Heart right ventricle (tissue), 16 donors: ENCODE results near the gene LAMA5. TPM values are rescaled to one million over a fixed set of nuclear protein-coding genes. Genes with fewer than 3 reads are reported as not detected.

ENCODE experiments used
- ATAC-seq, 8 donors: fragments of 200-7000 bp; cut with Tn5 transposase; one replicate each; pipeline ENCODE4 v1.9.1; 2020; ENCODE audit warnings: mild to moderate bottlenecking in 8 of 8, moderate library complexity in 8 of 8, moderate number of reproducible peaks in 1 of 8
- DNase-seq, 2 donors: peaks; one replicate each; pipeline ENCODE4 v3.0.0-alpha.2; 2020
- H3K27ac ChIP-seq, 10 donors: fragments of 200-600 bp; sonication (generic) in 2 of 10; one replicate each; pipeline versions ENCODE4 v1.5.0 to v1.8.0; 2020 to 2022; ENCODE audit warnings: mild to moderate bottlenecking in 3 of 10
- H3K27me3 ChIP-seq, 7 donors: fragments of 200-600 bp; one replicate each; pipeline ENCODE4 v1.8.0; 2021 to 2022; ENCODE audit warnings: mild to moderate bottlenecking in 2 of 7
- H3K36me3 ChIP-seq, 9 donors: fragments of 200-600 bp; sonication (generic) in 1 of 9; one replicate each; pipeline versions ENCODE4 v1.5.0 to v1.8.0; 2020 to 2022; ENCODE audit warnings: mild to moderate bottlenecking in 2 of 9
- H3K4me1 ChIP-seq, 9 donors: fragments of 200-600 bp; sonication (generic) in 1 of 9; one replicate each; pipeline versions ENCODE4 v1.5.0 to v1.8.0; 2020 to 2022; ENCODE audit warnings: mild to moderate bottlenecking in 4 of 9
- H3K4me3 ChIP-seq, 10 donors: fragments of 200-600 bp; sonication (generic) in 2 of 10; one replicate each; pipeline versions ENCODE4 v1.5.0 to v1.8.0; 2020 to 2022; ENCODE audit warnings: mild to moderate bottlenecking in 7 of 10, moderate library complexity in 2 of 10
- H3K9me3 ChIP-seq, 11 donors: fragments of 200-600 bp in 10 of 11; sonication (generic) in 2 of 11; one replicate each; pipeline versions ENCODE4 v1.5.0 to v1.8.0; 2013 to 2022; ENCODE audit warnings: mild to moderate bottlenecking in 2 of 11, control low read depth in 1 of 11, moderate library complexity in 1 of 11
- CTCF ChIP-seq, 9 donors: fragments of 200-600 bp; sonication (generic) in 2 of 9; IDR thresholded peaks; one replicate each; pipeline versions ENCODE4 v1.5.0 to v1.8.0; 2021 to 2022; ENCODE audit warnings: antibody characterized with exemption in 9 of 9, mild to moderate bottlenecking in 5 of 9, moderate library complexity in 1 of 9
- WGBS, 2 donors: extraction: QIAGEN DNeasy Blood & Tissue Kit; methylation state at CpG; one replicate each; pipeline ENCODE4 v1.1.7; 2013; ENCODE audit warnings: inconsistent platforms in 1 of 2; 5-methylcytosine and 5-hydroxymethylcytosine counted together
- intact Hi-C, 10 donors: fragments of 100-400 bp; cut with DNase I; formaldehyde crosslinking; loops; one replicate each; pipeline versions ENCODE4 v1.11.1 to v1.14.2; 2022
- polyA plus RNA-seq, 2 donors: library from polyadenylated mRNA; stranded (reverse); fragments of 200-250 nt; gene quantifications; one replicate each; pipeline ENCODE4 v1.2.3, GENCODE V29; 2013
- total RNA-seq, 10 donors: library from RNA; stranded (reverse); fragmentation: NEBNext Ultra II Directional in 3 of 10; extraction: Animal tissue kit (Norgen Biotek cat#: 25700) in 3 of 10; gene quantifications; one replicate each; pipeline versions ENCODE4 v1.2.1 to v1.2.4, GENCODE V29; 2021 to 2023
- donor health status: Arrhythmogenic right ventricular cardiomyopathy.
- donor health status: ischemic (EF 13 %, LVEDD 7.1; RV severe dilation, severe dysfunction).
- donor health status: healthy with polysubstance abuse.
- donor health status: DM: no; HTN: yes; CAD: no.
- donor health status: DM: no; HTN: no; CAD: no.
- donor health status: ischemic (EF 25% LVEDD 6.9; RV normal size, moderate dysfunction).
- donor health status: ischemic (EF 25% LVEDD 5.7; RV mildly dilated, moderate dysfunction).
- donor health status: healthy.
- donor health status: DM: yes; HTN: yes; CAD: no.
- donor health status: Ischemic cardiomyopathy.
- donor health status: ischemic (EF 35%, LVEDD 5.7; RV mildly dilated, moderate dysfunction).
- donor health status: nonischemic (EF 11% LVEDD 7.7; RV severe dilation, severe dysfunction).
- donor health status: DM: yes; HTN: yes; CAD: no.
- donor health status: PGD.
- donor health status: ischemic (EF 29% LVEDD 5.4; RV normal size, mild dysfunction).
- donor health status: nonischemic (EF 23%, LVEDD 6.1; RV moderate dilation, normal function).

LAMA5 gene
- total and polyA plus RNA-seq, 12 donors: 53.9 to 358 (median 76.5) TPM

GRCh38 chr20:62281161-62281933 is 85.8 kb downstream of the LAMA5 start:
- ATAC-seq (no peak), DNase-seq (no peak)
- Histone ChIP-seq H3K9me3 (no peaks in the 10 kb centered on the region), H3K4me1 (peaks cover 11 to 55% (median 31%) of the 10 kb centered on the region in 9 donors), H3K4me3 (no peak overlapping the region), H3K36me3 (peaks cover 0 to 88% (median 38%) of the 10 kb centered on the region in 9 donors), H3K27me3 (no peaks in the 10 kb centered on the region), H3K27ac (peak overlapping the region in 1 of 10 donors; percentile 19)
- TF ChIP-seq CTCF (IDR thresholded peaks at IDR 0.05): no peak
- WGBS, 2 donors: 95 to 96% methylated on average over 31 of the region's 31 CpGs
- intact Hi-C loops: loop anchor here in 2 of 10 donors (10.0 kb wide), 2 partner anchors 97 to 257 kb away; partner anchors contain the start of gene MTG2 (in 1 of the 2)

GRCh38 chr20:62280303-62280702 is 86.8 kb downstream of the LAMA5 start:
- no peak for TF ChIP-seq CTCF (IDR thresholded peaks at IDR 0.05)
- intact Hi-C loops: loop anchor here in 2 of 10 donors (10.0 kb wide), 2 partner anchors 96 to 256 kb away; partner anchors contain the start of gene MTG2 (in 1 of the 2)
- H3K36me3 ChIP-seq: peaks cover 0 to 87% (median 36%) of the 10 kb centered on the region in 9 donors

GRCh38 chr20:62277253-62277652 is 89.9 kb downstream of the LAMA5 start:
- no peaks in the 10 kb centered on the region for H3K9me3 ChIP-seq
- H3K4me3 ChIP-seq: no peak overlapping the region

More at GRCh38 chr20:62280303-62280702, 86.8 kb downstream of the LAMA5 start:
- no peak overlapping the region for H3K27ac ChIP-seq
- H3K4me1 ChIP-seq: peaks cover 9 to 47% (median 30%) of the 10 kb centered on the region in 9 donors
- 75 to 88% methylated on average over 4 of the region's 4 CpGs for WGBS, 2 donors
- DNase-seq (no peak), ATAC-seq (no peak)
- no peaks in the 10 kb centered on the region for H3K9me3 ChIP-seq
- no peaks in the 10 kb centered on the region for H3K27me3 ChIP-seq
- no peak overlapping the region for H3K4me3 ChIP-seq

More at GRCh38 chr20:62277253-62277652, 89.9 kb downstream of the LAMA5 start:
- Histone ChIP-seq H3K4me1 (peaks cover 0 to 24% (median 14%) of the 10 kb centered on the region in 9 donors), H3K36me3 (peaks cover 5 to 87% (median 45%) of the 10 kb centered on the region in 9 donors), H3K27me3 (no peaks in the 10 kb centered on the region), H3K27ac (peak overlapping the region in 7 of 10 donors; percentile 6 to 70 (median 49))
- no peak for TF ChIP-seq CTCF (IDR thresholded peaks at IDR 0.05)
- no peak for DNase-seq
- whole genome bisulfite sequencing, 2 donors: 46 to 56% methylated on average over 13 of the region's 13 CpGs
- peak in 4 of 8 donors; percentile 4 to 52 (median 26) for ATAC-seq
- intact Hi-C loops: no loop called here
